WTC11 (cell line): ENCODE results near the gene NPTN. TPM values are rescaled to one million over a fixed set of nuclear protein-coding genes. Genes with fewer than 3 reads are reported as not detected.

Experiments used
- ATAC-seq: fragments of 200-7000 bp; cut with Tn5 transposase; 2 replicates; pipeline ENCODE4 v1.10.0; 2021; ENCODE audit warnings: mild to moderate bottlenecking, moderate library complexity
- CTCF ChIA-PET: fragments of 300-600 bp; sonication (Branson Sonifier 250); formaldehyde crosslinking; loops from one replicate; lab custom pipeline; 2021; ENCODE audit warnings: antibody characterized with exemption; lab: Charles Lee
- POLR2A ChIA-PET: fragments of 350-600 bp; sonication (Branson Sonifier 250); formaldehyde crosslinking; loops from one replicate; lab custom pipeline; 2021; ENCODE audit warnings: antibody characterized with exemption; lab: Charles Lee
- DNase-seq: peaks from one replicate; pipeline ENCODE4 v3.0.0; 2021; ENCODE audit warnings: low spot score
- H3K27ac Mint-ChIP-seq: 2 replicates; pipeline ENCODE4 v1.8.0; 2021; ENCODE audit warnings: mixed read lengths
- H3K27me3 Mint-ChIP-seq: 2 replicates; pipeline ENCODE4 v1.8.0; 2021; ENCODE audit warnings: low read depth, mild to moderate bottlenecking, moderate library complexity, mixed read lengths
- H3K36me3 Mint-ChIP-seq: 2 replicates; pipeline ENCODE4 v1.8.0; 2021; ENCODE audit warnings: mixed read lengths
- H3K4me1 Mint-ChIP-seq: 2 replicates; pipeline ENCODE4 v1.8.0; 2022; ENCODE audit warnings: mixed read lengths
- H3K4me3 Mint-ChIP-seq: 2 replicates; pipeline ENCODE4 v1.8.0; 2021; ENCODE audit warnings: mild to moderate bottlenecking, moderate library complexity, mixed read lengths
- H3K9me3 Mint-ChIP-seq: 2 replicates; pipeline ENCODE4 v1.8.0; 2021; ENCODE audit warnings: mixed read lengths
- CBFB ChIP-seq: sonication (generic); formaldehyde crosslinking; IDR thresholded peaks from 2 replicates; pipeline ENCODE4 v1.8.1; 2022; ENCODE audit warnings: mild to moderate bottlenecking, low read depth, missing genetic modification reagents
- EMX1 ChIP-seq: fragments of 250-450 bp; sonication (Bioruptor Pico); IDR thresholded peaks from 2 replicates; pipeline ENCODE4 v1.8.0; 2021; ENCODE audit warnings: mild to moderate bottlenecking
- FOXK1 ChIP-seq: sonication (generic); formaldehyde crosslinking; IDR thresholded peaks from 2 replicates; pipeline ENCODE4 v1.8.0; 2022; ENCODE audit warnings: mild to moderate bottlenecking, moderate library complexity, missing genetic modification reagents
- GRHL2 ChIP-seq: fragments of 250-450 bp; sonication (Bioruptor Pico); IDR thresholded peaks from 2 replicates; pipeline ENCODE4 v1.8.0; 2022; ENCODE audit warnings: mild to moderate bottlenecking, moderate library complexity; ENCODE audit not compliant: insufficient replicate concordance, severe bottlenecking
- HMGXB4 ChIP-seq: sonication (generic); formaldehyde crosslinking; IDR thresholded peaks from 2 replicates; pipeline ENCODE4 v1.8.1; 2023; ENCODE audit warnings: mild to moderate bottlenecking, moderate library complexity, missing genetic modification reagents
- JAZF1 ChIP-seq: fragments of 250-450 bp; sonication (Bioruptor Pico); IDR thresholded peaks from 2 replicates; pipeline ENCODE4 v1.9.0; 2021; ENCODE audit warnings: moderate library complexity, mild to moderate bottlenecking, inconsistent platforms
- MLX ChIP-seq: sonication (generic); formaldehyde crosslinking; IDR thresholded peaks from 2 replicates; pipeline ENCODE4 v1.8.1; 2023; ENCODE audit warnings: mild to moderate bottlenecking, missing genetic modification reagents, moderate library complexity
- NR1H2 ChIP-seq: sonication (generic); formaldehyde crosslinking; IDR thresholded peaks from 2 replicates; pipeline ENCODE4 v1.9.0; 2021; ENCODE audit warnings: mild to moderate bottlenecking, moderate library complexity, missing genetic modification reagents
- PRRX2 ChIP-seq: fragments of 250-450 bp; sonication (Bioruptor Pico); IDR thresholded peaks from 2 replicates; pipeline ENCODE4 v1.8.0; 2021; ENCODE audit warnings: mild to moderate bottlenecking
- RELA ChIP-seq: sonication (generic); formaldehyde crosslinking; IDR thresholded peaks from 2 replicates; pipeline ENCODE4 v1.8.1; 2022; ENCODE audit warnings: missing genetic modification reagents, mild to moderate bottlenecking, borderline replicate concordance
- RORB ChIP-seq: fragments of 250-450 bp; sonication (Bioruptor Pico); IDR thresholded peaks from 2 replicates; pipeline ENCODE4 v1.9.0; 2021; ENCODE audit warnings: mild to moderate bottlenecking
- TEAD1 ChIP-seq: sonication (generic); formaldehyde crosslinking; IDR thresholded peaks from 2 replicates; pipeline ENCODE4 v1.8.0; 2022; ENCODE audit warnings: mild to moderate bottlenecking, missing genetic modification reagents
- ZNF121 ChIP-seq: sonication (generic); formaldehyde crosslinking; IDR thresholded peaks from 2 replicates; pipeline ENCODE4 v1.8.0; 2023; ENCODE audit warnings: missing genetic modification reagents
- ZNF263 ChIP-seq: sonication (generic); formaldehyde crosslinking; IDR thresholded peaks from 2 replicates; pipeline ENCODE4 v1.8.1; 2022; ENCODE audit warnings: low read depth, mild to moderate bottlenecking, moderate library complexity, missing genetic modification reagents
- total RNA-seq: library from RNA; stranded (reverse); gene quantifications from 3 replicates; pipeline ENCODE4 v1.2.3, GENCODE V29; 2021
- TF ChIP-seq, protein P1 (sequence below): sonication (generic); formaldehyde crosslinking; IDR thresholded peaks from 2 replicates; pipeline ENCODE4 v1.8.1; 2023; ENCODE audit warnings: mild to moderate bottlenecking, missing genetic modification reagents
- TF ChIP-seq, protein P2 (sequence below): sonication (generic); formaldehyde crosslinking; IDR thresholded peaks from 2 replicates; pipeline ENCODE4 v1.8.0; 2022; ENCODE audit warnings: mild to moderate bottlenecking, missing genetic modification reagents
- TF ChIP-seq, protein P3 (sequence below): fragments of 250-450 bp; sonication (Bioruptor Pico); conservative IDR thresholded peaks from 2 replicates; pipeline ENCODE4 v1.9.0; 2021; ENCODE audit warnings: mild to moderate bottlenecking
- TF ChIP-seq, protein P4 (sequence below): sonication (generic); formaldehyde crosslinking; conservative IDR thresholded peaks from 2 replicates; pipeline ENCODE4 v1.8.1; 2023; ENCODE audit warnings: mild to moderate bottlenecking, low read depth, missing genetic modification reagents, moderate library complexity
- TF ChIP-seq, protein P5 (sequence below): sonication (generic); formaldehyde crosslinking; IDR thresholded peaks from 2 replicates; pipeline ENCODE4 v1.8.0; 2022; ENCODE audit warnings: mild to moderate bottlenecking, missing genetic modification reagents
- TF ChIP-seq, protein P6 (sequence below): sonication (generic); formaldehyde crosslinking; IDR thresholded peaks from 2 replicates; pipeline ENCODE4 v1.8.1; 2023; ENCODE audit warnings: mild to moderate bottlenecking, missing genetic modification reagents, borderline replicate concordance

NPTN gene
- total RNA-seq, 1 experiment from 2014 or later = 116 TPM

DNA sequence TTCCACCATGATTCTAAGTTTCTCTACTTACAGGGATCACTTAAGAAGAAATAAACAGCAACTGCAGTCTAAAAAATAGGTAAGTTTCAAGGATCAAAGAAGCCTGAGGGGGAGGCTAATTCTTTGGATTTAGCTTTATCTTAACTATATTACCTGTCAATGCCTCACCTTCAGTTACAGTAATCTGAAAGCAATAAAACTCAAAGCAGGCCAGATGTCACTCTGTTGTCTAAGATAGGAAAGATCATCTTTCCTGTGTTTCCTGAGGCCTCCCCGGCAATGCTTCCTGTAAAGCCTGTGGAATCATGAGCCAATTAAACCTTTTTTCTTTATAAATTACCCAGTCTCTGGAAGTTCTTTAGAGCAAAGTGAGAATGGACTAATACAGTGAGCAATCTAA is 60.2 kb downstream of the NPTN start:
- H3K9me3 Mint-ChIP-seq = no peaks in the 10 kb centered on the region
- no peaks in the 10 kb centered on the region for H3K27me3 Mint-ChIP-seq
- TF ChIP-seq FOXK1 (no peak), ZNF263 (CRISPR knock-in tag) (no peak), MLX (CRISPR knock-in tag) (no peak), RELA (CRISPR knock-in tag) (no peak), NR1H2 (no peak), CBFB (CRISPR knock-in tag) (no peak), ZNF121 (CRISPR knock-in tag) (no peak), PRRX2 (no peak), GRHL2 (CRISPR knock-in tag) (no peak), RORB (CRISPR knock-in tag) (no peak), HMGXB4 (CRISPR knock-in tag) (no peak), EMX1 (no peak), TEAD1 (CRISPR knock-in tag) (no peak), JAZF1 (CRISPR knock-in tag) (no peak)
- TF ChIP-seq, protein P1, sequence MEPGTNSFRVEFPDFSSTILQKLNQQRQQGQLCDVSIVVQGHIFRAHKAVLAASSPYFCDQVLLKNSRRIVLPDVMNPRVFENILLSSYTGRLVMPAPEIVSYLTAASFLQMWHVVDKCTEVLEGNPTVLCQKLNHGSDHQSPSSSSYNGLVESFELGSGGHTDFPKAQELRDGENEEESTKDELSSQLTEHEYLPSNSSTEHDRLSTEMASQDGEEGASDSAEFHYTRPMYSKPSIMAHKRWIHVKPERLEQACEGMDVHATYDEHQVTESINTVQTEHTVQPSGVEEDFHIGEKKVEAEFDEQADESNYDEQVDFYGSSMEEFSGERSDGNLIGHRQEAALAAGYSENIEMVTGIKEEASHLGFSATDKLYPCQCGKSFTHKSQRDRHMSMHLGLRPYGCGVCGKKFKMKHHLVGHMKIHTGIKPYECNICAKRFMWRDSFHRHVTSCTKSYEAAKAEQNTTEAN = no peak
- TF ChIP-seq, protein P2, sequence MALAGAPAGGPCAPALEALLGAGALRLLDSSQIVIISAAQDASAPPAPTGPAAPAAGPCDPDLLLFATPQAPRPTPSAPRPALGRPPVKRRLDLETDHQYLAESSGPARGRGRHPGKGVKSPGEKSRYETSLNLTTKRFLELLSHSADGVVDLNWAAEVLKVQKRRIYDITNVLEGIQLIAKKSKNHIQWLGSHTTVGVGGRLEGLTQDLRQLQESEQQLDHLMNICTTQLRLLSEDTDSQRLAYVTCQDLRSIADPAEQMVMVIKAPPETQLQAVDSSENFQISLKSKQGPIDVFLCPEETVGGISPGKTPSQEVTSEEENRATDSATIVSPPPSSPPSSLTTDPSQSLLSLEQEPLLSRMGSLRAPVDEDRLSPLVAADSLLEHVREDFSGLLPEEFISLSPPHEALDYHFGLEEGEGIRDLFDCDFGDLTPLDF = no peak
- TF ChIP-seq, protein P3, sequence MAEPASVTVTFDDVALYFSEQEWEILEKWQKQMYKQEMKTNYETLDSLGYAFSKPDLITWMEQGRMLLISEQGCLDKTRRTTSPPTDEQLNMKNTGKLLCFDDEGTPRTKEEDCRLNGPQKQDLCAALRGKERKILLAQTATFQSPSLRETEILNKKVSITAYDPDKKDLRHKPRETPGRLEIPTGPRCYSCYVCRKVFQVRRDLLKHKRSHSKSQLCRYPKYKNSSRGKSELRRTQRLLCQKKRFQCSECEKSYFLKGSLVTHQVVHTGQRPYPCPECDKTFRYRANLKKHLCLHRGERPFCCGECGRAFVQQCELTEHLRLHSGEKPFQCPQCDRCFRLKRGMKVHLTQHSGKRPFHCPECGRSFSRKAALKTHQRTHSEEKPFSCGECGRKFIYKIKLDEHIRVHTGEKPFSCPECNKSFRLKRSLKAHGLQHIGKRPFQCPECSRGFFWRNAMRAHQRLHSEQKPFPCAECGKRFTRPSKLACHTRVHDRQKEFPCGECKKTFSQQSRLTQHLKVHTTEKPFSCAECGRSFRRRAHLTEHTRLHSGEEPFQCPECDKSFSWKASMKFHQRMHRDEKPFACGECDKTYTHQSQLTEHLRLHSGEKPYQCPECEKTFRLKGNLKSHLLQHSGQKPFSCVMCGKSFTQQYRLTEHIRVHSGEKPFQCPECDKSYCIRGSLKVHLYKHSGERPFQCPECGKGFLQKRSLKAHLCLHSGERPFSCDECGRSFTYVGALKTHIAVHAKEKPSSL (CRISPR knock-in tag) = no peak
- TF ChIP-seq, protein P4, sequence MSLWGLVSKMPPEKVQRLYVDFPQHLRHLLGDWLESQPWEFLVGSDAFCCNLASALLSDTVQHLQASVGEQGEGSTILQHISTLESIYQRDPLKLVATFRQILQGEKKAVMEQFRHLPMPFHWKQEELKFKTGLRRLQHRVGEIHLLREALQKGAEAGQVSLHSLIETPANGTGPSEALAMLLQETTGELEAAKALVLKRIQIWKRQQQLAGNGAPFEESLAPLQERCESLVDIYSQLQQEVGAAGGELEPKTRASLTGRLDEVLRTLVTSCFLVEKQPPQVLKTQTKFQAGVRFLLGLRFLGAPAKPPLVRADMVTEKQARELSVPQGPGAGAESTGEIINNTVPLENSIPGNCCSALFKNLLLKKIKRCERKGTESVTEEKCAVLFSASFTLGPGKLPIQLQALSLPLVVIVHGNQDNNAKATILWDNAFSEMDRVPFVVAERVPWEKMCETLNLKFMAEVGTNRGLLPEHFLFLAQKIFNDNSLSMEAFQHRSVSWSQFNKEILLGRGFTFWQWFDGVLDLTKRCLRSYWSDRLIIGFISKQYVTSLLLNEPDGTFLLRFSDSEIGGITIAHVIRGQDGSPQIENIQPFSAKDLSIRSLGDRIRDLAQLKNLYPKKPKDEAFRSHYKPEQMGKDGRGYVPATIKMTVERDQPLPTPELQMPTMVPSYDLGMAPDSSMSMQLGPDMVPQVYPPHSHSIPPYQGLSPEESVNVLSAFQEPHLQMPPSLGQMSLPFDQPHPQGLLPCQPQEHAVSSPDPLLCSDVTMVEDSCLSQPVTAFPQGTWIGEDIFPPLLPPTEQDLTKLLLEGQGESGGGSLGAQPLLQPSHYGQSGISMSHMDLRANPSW (CRISPR knock-in tag) = no peak
- TF ChIP-seq, protein P5, sequence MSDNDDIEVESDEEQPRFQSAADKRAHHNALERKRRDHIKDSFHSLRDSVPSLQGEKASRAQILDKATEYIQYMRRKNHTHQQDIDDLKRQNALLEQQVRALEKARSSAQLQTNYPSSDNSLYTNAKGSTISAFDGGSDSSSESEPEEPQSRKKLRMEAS (CRISPR knock-in tag) = no peak
- TF ChIP-seq, protein P6, sequence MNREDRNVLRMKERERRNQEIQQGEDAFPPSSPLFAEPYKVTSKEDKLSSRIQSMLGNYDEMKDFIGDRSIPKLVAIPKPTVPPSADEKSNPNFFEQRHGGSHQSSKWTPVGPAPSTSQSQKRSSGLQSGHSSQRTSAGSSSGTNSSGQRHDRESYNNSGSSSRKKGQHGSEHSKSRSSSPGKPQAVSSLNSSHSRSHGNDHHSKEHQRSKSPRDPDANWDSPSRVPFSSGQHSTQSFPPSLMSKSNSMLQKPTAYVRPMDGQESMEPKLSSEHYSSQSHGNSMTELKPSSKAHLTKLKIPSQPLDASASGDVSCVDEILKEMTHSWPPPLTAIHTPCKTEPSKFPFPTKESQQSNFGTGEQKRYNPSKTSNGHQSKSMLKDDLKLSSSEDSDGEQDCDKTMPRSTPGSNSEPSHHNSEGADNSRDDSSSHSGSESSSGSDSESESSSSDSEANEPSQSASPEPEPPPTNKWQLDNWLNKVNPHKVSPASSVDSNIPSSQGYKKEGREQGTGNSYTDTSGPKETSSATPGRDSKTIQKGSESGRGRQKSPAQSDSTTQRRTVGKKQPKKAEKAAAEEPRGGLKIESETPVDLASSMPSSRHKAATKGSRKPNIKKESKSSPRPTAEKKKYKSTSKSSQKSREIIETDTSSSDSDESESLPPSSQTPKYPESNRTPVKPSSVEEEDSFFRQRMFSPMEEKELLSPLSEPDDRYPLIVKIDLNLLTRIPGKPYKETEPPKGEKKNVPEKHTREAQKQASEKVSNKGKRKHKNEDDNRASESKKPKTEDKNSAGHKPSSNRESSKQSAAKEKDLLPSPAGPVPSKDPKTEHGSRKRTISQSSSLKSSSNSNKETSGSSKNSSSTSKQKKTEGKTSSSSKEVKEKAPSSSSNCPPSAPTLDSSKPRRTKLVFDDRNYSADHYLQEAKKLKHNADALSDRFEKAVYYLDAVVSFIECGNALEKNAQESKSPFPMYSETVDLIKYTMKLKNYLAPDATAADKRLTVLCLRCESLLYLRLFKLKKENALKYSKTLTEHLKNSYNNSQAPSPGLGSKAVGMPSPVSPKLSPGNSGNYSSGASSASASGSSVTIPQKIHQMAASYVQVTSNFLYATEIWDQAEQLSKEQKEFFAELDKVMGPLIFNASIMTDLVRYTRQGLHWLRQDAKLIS = no peak
- CTCF ChIA-PET = interaction anchor here (1.4 kb wide), 1 partner anchor 12 kb away, joined by 3 read pairs; no protein-coding TSS in a partner anchor
- H3K4me3 Mint-ChIP-seq = no peak overlapping the region
- H3K4me1 Mint-ChIP-seq = peaks cover 4% of the 10 kb centered on the region
- DNase-seq (no peak), ATAC-seq (no peak)
- peaks cover 59% of the 10 kb centered on the region for H3K36me3 Mint-ChIP-seq
- POLR2A ChIA-PET = no interaction called here
- H3K27ac Mint-ChIP-seq = no peak overlapping the region; the same call in 1 of the 2 replicates
